Activated CD4-positive, alpha-beta T cell treated with anti-CD3 and anti-CD28 coated beads for 24 hours (primary cell): ENCODE results near the gene RPL36A.

Source experiments
- DNase-seq, 2 donors: peaks; one replicate each; pipeline ENCODE4 v3.0.0-alpha.2; 2020; ENCODE audit warnings: low read depth in 2 of 2

Gene RPL36A

DNA sequence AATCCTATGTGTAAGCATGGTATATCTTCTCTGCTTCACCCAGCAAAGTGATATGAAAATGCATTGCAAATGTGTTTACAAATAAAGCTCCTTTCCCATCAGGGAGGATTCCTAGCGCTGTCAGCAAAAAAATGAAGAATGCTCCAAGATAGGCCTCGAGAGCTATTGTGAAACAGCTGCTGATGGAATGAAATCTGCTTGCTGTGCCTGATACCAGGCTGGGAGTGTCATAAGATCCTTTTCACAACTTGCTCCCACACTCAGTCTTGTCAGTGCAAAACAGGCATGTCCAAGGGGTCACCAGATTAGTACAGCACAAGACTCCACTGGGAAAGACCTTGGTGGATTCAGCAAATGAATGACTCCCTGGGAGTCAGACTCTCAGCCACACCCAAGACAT, 51.3 kb downstream of the RPL36A start:
- DNase-seq, result no peak
